ENCODE results near the gene LAMC2.

Gene LAMC2

GRCh38 chr1:183270541-183271141 is 84.6 kb downstream of the LAMC2 start:
- TF ChIP-seq CEBPB (IDR thresholded peaks at IDR 0.05) (no peak), ZBTB7A (IDR thresholded peaks at IDR 0.05; ENCODE audit: low read depth) (no peak), NFIC (IDR thresholded peaks at IDR 0.05) (no peak), YY1 (IDR thresholded peaks at IDR 0.05; ENCODE audit: low read depth) (no peak), USF1 (IDR thresholded peaks at IDR 0.05) (no peak), RAD21 (IDR thresholded peaks at IDR 0.05; ENCODE audit: low read depth) (no peak), EP300 (IDR thresholded peaks at IDR 0.05; ENCODE audit: borderline replicate concordance) (no peak), EGR1 (IDR thresholded peaks at IDR 0.05) (no peak), REST (IDR thresholded peaks at IDR 0.05; ENCODE audit: low read depth) (no peak), TCF12 (IDR thresholded peaks at IDR 0.05; ENCODE audit: low read depth) (no peak), MAX (IDR thresholded peaks at IDR 0.05) (no peak)

- TF ChIP-seq REST (IDR thresholded peaks at IDR 0.05; ENCODE audit: low read depth) (no peak), EP300 (IDR thresholded peaks at IDR 0.05; ENCODE audit: borderline replicate concordance) (no peak), MAX (IDR thresholded peaks at IDR 0.05) (no peak), FOXM1 (IDR thresholded peaks at IDR 0.05; ENCODE audit: borderline replicate concordance, low read depth) (no peak)
These were observed 86.4 kb downstream of the LAMC2 start for GRCh38 chr1:183272390-183272848.

- TF ChIP-seq TAF1 (IDR thresholded peaks at IDR 0.05; ENCODE audit: low read depth), result no peak
- 0 out of 2 replicates have a peak, but pooled peaks have one; percentile 4 for TF ChIP-seq TEAD4 (IDR thresholded peaks at IDR 0.05)
These were observed 87.2 kb downstream of the LAMC2 start for GRCh38 chr1:183273300-183273699.

GRCh38 chr1:183274836-183275235 is 88.8 kb downstream of the LAMC2 start:
- TF ChIP-seq TAF1 (IDR thresholded peaks at IDR 0.05; ENCODE audit: low read depth), result no peak

- TF ChIP-seq ZBTB7A (IDR thresholded peaks at IDR 0.05; ENCODE audit: low read depth), result no peak
- no peak for TF ChIP-seq YY1 (IDR thresholded peaks at IDR 0.05; ENCODE audit: low read depth)
- no peak for TF ChIP-seq EP300 (IDR thresholded peaks at IDR 0.05; ENCODE audit: borderline replicate concordance)
- no peak for TF ChIP-seq FOXM1 (IDR thresholded peaks at IDR 0.05; ENCODE audit: borderline replicate concordance, low read depth)
- no peak for TF ChIP-seq TEAD4 (IDR thresholded peaks at IDR 0.05)
- no peak for TF ChIP-seq USF1 (IDR thresholded peaks at IDR 0.05)
- no peak for TF ChIP-seq TAF1 (IDR thresholded peaks at IDR 0.05; ENCODE audit: low read depth)
- no peak for TF ChIP-seq CEBPB (IDR thresholded peaks at IDR 0.05)
- TF ChIP-seq RAD21 (IDR thresholded peaks at IDR 0.05; ENCODE audit: low read depth), result no peak
- no peak for TF ChIP-seq REST (IDR thresholded peaks at IDR 0.05; ENCODE audit: low read depth)
These were observed 89.3 kb downstream of the LAMC2 start for GRCh38 chr1:183275322-183275721.
